GM12878 (cell line): ENCODE data around the gene MAST2. TPM values are rescaled to one million over a fixed set of nuclear protein-coding genes. Genes with fewer than 3 reads are reported as not detected.

Source experiments
- ATAC-seq: fragments of 200-7000 bp; cut with Tn5 transposase; 3 replicates; pipeline ENCODE4 v1.9.1; 2020; ENCODE audit warnings: mild to moderate bottlenecking, moderate library complexity
- BruUV-seq: library from RNA; stranded (reverse); fragments of 400-500 nt; replicated peaks from 2 replicates; lab custom pipeline; 2021; lab: Mats Ljungman, UMichigan
- CTCF ChIA-PET: fragments of 300-600 bp; sonication (Branson Sonifier 250); formaldehyde crosslinking; extraction: SDS; loops from one replicate; lab custom pipeline; 2021; ENCODE audit warnings: inconsistent platforms; lab: Yijun Ruan, JAX
- POLR2A ChIA-PET: fragments of 350-600 bp; formaldehyde crosslinking; extraction: SDS; loops from one replicate; lab custom pipeline; 2021; ENCODE audit warnings: inconsistent platforms; lab: Charles Lee
- RAD21 ChIA-PET: fragments of 300-600 bp; sonication (Branson Sonifier 250); formaldehyde crosslinking; loops from one replicate; lab custom pipeline; 2023; ENCODE audit warnings: antibody characterized with exemption; ENCODE audit not compliant: unreplicated experiment; lab: Charles Lee
- SMC1A ChIA-PET: fragments of 300-600 bp; sonication (Branson Sonifier 250); formaldehyde crosslinking; loops from one replicate; lab custom pipeline; 2023; ENCODE audit not compliant: unreplicated experiment, uncharacterized antibody; lab: Charles Lee
- DNase-seq: peaks from one replicate; pipeline ENCODE4 v3.0.0-alpha.2; 2011; ENCODE audit warnings: low read depth, low spot score
- FAIRE-seq: peaks from 3 replicates; lab custom pipeline; 2011; peaks lifted over from hg19 to GRCh38; lab: Jason Lieb, UNC
- H2AFZ ChIP-seq: 2 replicates; pipeline ENCODE4 v1.6.0; 2011; ENCODE audit warnings: low read depth, low read length, control low read depth; ENCODE audit not compliant: control insufficient read depth
- H3K27ac ChIP-seq: 2 replicates; pipeline ENCODE4 v1.5.1; 2011; ENCODE audit warnings: control low read depth; ENCODE audit not compliant: control insufficient read depth, insufficient read depth
- H3K27me3 ChIP-seq, 2 experiments: replicated peaks in 1 of 2; 2 replicates each; pipeline versions ENCODE4 v1.6.0 to v1.6.1; 2011; ENCODE audit warnings: low read length in 1 of 2; ENCODE audit not compliant: control insufficient read depth in 2 of 2, insufficient read depth in 2 of 2
- H3K36me3 ChIP-seq, 2 experiments: 2 replicates each; pipeline ENCODE4 v1.5.1; 2011; ENCODE audit warnings: low read length in 1 of 2; ENCODE audit not compliant: control insufficient read depth in 2 of 2, insufficient read depth in 2 of 2
- H3K4me1 ChIP-seq: 2 replicates; pipeline ENCODE4 v1.6.1; 2011; ENCODE audit warnings: mild to moderate bottlenecking, low read length, moderate library complexity, mixed read lengths; ENCODE audit not compliant: control insufficient read depth, insufficient read depth
- H3K4me2 ChIP-seq: 2 replicates; pipeline ENCODE4 v1.6.0; 2011; ENCODE audit warnings: control low read depth; ENCODE audit not compliant: control insufficient read depth, insufficient read depth
- H3K4me3 ChIP-seq: fragments of 200-600 bp; sonication (generic); 2 replicates; pipeline ENCODE4 v1.5.1; 2016
- H3K79me2 ChIP-seq: 2 replicates; pipeline ENCODE4 v1.6.0; 2011; ENCODE audit warnings: low read length; ENCODE audit not compliant: control insufficient read depth, insufficient read depth
- H3K9ac ChIP-seq: 2 replicates; pipeline ENCODE4 v1.8.0; 2011; ENCODE audit warnings: low read length, control low read depth, mixed read lengths; ENCODE audit not compliant: control insufficient read depth, insufficient read depth
- H3K9me3 ChIP-seq: replicated peaks from 3 replicates; pipeline ENCODE4 v1.5.1; 2011; ENCODE audit warnings: mild to moderate bottlenecking, low read length; ENCODE audit not compliant: control insufficient read depth, insufficient read depth
- H4K20me1 ChIP-seq: 2 replicates; pipeline ENCODE4 v1.6.0; 2011; ENCODE audit not compliant: control insufficient read depth, insufficient read depth
- CHD1 ChIP-seq: IDR thresholded peaks from 2 replicates; pipeline ENCODE4 v1.6.1; 2012; ENCODE audit warnings: low read depth, low read length, improper control_type of control experiment
- PAX5 ChIP-seq: IDR thresholded peaks from 2 replicates; pipeline ENCODE4 v1.6.1; 2011; ENCODE audit warnings: low read depth, low read length, borderline replicate concordance
- PML ChIP-seq: IDR thresholded peaks from 2 replicates; pipeline ENCODE4 v1.6.1; 2012; ENCODE audit warnings: low read length, inconsistent platforms
- RFX5 ChIP-seq: IDR thresholded peaks from 2 replicates; pipeline ENCODE4 v1.6.1; 2011; ENCODE audit warnings: low read depth, low read length, improper control_type of control experiment
- TCF12 ChIP-seq: IDR thresholded peaks from 2 replicates; pipeline ENCODE4 v1.6.1; 2011; ENCODE audit warnings: low read depth, mild to moderate bottlenecking, low read length
- WRNIP1 ChIP-seq: IDR thresholded peaks from 2 replicates; pipeline ENCODE4 v1.6.1; 2011; ENCODE audit warnings: low read depth, low read length, improper control_type of control experiment, borderline replicate concordance
- WGBS: methylation state at CpG from one replicate; pipeline ENCODE4 v1.1.6; 2016; ENCODE audit warnings: low lambda C conversion rate; ENCODE audit not compliant: insufficient replicate concordance, insufficient coverage; ENCODE audit errors: missing lambda C conversion rate; 5-methylcytosine and 5-hydroxymethylcytosine counted together
- in situ Hi-C: fragments of 300-500 bp; cut with MboI; formaldehyde crosslinking; loops from 9 replicates; pipeline ENCODE4 v1.14.3; 2018; ENCODE audit warnings: mixed read lengths
- intact Hi-C: fragments of 100-400 bp; cut with micrococcal nuclease; formaldehyde crosslinking; loops from one replicate; pipeline ENCODE4 v1.14.2; 2022; ENCODE audit not compliant: unreplicated experiment
- polyA plus RNA-seq, 11 experiments: library from polyadenylated mRNA; depleted of rRNA in 4 of 11; unstranded in 6 of 11; stranded (reverse) in 5 of 11; fragments of >200 nt; fragmentation: Nextera tagmentation in 4 of 11; fragmentation: Illumina TruSeq in 1 of 11; extraction: Ambion mirVana in 4 of 11; extraction: Trizol in 1 of 11; gene quantifications; 1 replicate in 1 of 11; 2 replicates in 10 of 11; pipeline versions ENCODE4 v1.2.1 to v1.2.3, GENCODE V29; 2011 to 2016; ENCODE audit warnings: inconsistent platforms in 2 of 11, missing spikeins in 2 of 11, low read depth in 1 of 11
- total RNA-seq, 4 experiments: library from RNA; depleted of rRNA in 3 of 4; stranded (reverse); fragments of >200 nt in 3 of 4; fragmentation: Illumina TruSeq in 1 of 4; extraction: Trizol in 1 of 4; gene quantifications; 2 replicates each; pipeline versions ENCODE4 v1.2.1 to v1.2.3, GENCODE V29; 2013 to 2021
- TF ChIP-seq, protein P1 (sequence below): fragments of 450-650 bp; formaldehyde crosslinking; IDR thresholded peaks from 2 replicates; pipeline ENCODE4 v1.5.0; 2022; ENCODE audit warnings: mild to moderate bottlenecking, missing genetic modification characterization
- TF ChIP-seq, protein P2 (sequence below): IDR thresholded peaks from 2 replicates; pipeline ENCODE4 v1.6.1; 2012; ENCODE audit warnings: low read depth, low read length, improper control_type of control experiment
- TF ChIP-seq, protein P3 (sequence below): fragments of 450-650 bp; IDR thresholded peaks from 2 replicates; pipeline ENCODE4 v1.6.1; 2018; ENCODE audit warnings: borderline replicate concordance, mild to moderate bottlenecking; ENCODE audit not compliant: partially characterized antibody
- TF ChIP-seq, protein P4 (sequence below): IDR thresholded peaks from 2 replicates; pipeline ENCODE4 v1.6.1; 2011; ENCODE audit warnings: borderline replicate concordance, low read depth, mild to moderate bottlenecking, moderate library complexity, mixed read lengths, low read length; ENCODE audit not compliant: insufficient read depth; ENCODE audit errors: extremely low read length

Gene MAST2
- total and polyA plus RNA-seq, 10 of the 15 experiments (the other 5 are each of a cell fraction or from before 2014, with no cell fraction given) = 1.0 to 28.7 (median 13.8) TPM

DNA sequence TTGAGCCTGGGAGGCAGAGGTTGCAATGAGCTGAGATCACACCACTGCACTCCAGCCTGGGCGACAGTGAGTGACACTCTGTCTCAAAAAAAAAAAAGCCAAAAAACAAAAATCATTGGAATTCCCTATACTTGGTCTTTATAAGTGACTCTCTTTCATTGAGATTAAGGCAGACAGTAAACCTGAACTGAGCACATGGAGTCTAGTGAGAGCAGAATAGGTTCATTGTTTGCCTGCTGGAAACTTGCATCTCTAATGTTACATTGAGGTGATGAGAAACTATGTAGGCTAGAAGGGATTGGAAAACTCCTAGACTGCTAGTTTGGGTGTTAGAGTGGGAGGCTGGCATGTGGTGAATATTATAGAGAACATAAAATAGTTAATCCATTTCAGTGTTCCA, 25.4 kb downstream of the MAST2 start (continued):
- TF ChIP-seq, protein P1, sequence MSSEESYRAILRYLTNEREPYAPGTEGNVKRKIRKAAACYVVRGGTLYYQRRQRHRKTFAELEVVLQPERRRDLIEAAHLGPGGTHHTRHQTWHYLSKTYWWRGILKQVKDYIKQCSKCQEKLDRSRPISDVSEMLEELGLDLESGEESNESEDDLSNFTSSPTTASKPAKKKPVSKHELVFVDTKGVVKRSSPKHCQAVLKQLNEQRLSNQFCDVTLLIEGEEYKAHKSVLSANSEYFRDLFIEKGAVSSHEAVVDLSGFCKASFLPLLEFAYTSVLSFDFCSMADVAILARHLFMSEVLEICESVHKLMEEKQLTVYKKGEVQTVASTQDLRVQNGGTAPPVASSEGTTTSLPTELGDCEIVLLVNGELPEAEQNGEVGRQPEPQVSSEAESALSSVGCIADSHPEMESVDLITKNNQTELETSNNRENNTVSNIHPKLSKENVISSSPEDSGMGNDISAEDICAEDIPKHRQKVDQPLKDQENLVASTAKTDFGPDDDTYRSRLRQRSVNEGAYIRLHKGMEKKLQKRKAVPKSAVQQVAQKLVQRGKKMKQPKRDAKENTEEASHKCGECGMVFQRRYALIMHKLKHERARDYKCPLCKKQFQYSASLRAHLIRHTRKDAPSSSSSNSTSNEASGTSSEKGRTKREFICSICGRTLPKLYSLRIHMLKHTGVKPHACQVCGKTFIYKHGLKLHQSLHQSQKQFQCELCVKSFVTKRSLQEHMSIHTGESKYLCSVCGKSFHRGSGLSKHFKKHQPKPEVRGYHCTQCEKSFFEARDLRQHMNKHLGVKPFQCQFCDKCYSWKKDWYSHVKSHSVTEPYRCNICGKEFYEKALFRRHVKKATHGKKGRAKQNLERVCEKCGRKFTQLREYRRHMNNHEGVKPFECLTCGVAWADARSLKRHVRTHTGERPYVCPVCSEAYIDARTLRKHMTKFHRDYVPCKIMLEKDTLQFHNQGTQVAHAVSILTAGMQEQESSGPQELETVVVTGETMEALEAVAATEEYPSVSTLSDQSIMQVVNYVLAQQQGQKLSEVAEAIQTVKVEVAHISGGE = no peak
- TF ChIP-seq, protein P2, sequence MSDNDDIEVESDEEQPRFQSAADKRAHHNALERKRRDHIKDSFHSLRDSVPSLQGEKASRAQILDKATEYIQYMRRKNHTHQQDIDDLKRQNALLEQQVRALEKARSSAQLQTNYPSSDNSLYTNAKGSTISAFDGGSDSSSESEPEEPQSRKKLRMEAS = no peak
- TF ChIP-seq CHD1 (no peak), RFX5 (no peak), TCF12 (no peak)
- TF ChIP-seq, protein P3, sequence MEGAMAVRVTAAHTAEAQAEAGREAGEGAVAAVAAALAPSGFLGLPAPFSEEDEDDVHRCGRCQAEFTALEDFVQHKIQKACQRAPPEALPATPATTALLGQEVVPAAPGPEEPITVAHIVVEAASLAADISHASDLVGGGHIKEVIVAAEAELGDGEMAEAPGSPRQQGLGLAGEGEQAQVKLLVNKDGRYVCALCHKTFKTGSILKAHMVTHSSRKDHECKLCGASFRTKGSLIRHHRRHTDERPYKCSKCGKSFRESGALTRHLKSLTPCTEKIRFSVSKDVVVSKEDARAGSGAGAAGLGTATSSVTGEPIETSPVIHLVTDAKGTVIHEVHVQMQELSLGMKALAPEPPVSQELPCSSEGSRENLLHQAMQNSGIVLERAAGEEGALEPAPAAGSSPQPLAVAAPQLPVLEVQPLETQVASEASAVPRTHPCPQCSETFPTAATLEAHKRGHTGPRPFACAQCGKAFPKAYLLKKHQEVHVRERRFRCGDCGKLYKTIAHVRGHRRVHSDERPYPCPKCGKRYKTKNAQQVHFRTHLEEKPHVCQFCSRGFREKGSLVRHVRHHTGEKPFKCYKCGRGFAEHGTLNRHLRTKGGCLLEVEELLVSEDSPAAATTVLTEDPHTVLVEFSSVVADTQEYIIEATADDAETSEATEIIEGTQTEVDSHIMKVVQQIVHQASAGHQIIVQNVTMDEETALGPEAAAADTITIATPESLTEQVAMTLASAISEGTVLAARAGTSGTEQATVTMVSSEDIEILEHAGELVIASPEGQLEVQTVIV = no peak

DNA sequence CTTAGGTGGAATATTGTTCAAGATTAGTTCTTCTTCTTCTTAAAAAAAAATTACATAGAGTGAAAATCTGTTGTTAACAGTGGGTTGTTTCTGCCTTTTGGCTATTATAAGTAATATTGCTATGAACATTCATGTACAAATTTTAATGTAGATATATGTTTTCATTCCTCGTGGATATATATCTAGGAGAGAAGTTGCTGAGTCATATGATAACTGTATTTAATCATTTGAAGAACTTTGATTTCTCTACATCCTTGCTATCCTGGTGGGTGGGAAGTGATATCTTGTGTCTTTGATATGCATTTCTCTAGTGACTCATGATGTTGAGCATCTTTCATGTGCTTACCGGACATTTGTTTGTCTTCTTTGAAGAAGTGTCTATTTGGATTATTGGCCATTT, 29.9 kb downstream of the MAST2 start:
- H3K79me2 ChIP-seq = peaks cover 2% of the 10 kb centered on the region; the same call in 1 of the 2 replicates
- 50% methylated on average over 2 of the region's 2 CpGs for WGBS
- CTCF ChIA-PET = no interaction called here
- SMC1A ChIA-PET = interaction anchor here (1.2 kb wide), 1 partner anchor 11 kb away, joined by 3 read pairs; no protein-coding TSS in a partner anchor
- no peaks in the 10 kb centered on the region for H3K9me3 ChIP-seq
- H4K20me1 ChIP-seq = no peaks in the 10 kb centered on the region
- H2AFZ ChIP-seq = no peak overlapping the region
- H3K36me3 ChIP-seq = peaks cover 2 to 6% of the 10 kb centered on the region in 2 experiments; a peak in 3 of 4 replicates
- FAIRE-seq (no peak), ATAC-seq (no peak), DNase-seq (no peak)
- POLR2A ChIA-PET = interaction anchor here (0.7 kb wide), 1 partner anchor 1090 kb away, joined by 3 read pairs; no protein-coding TSS in a partner anchor
- intact Hi-C loops = no loop called here
- H3K4me2 ChIP-seq = no peak overlapping the region
- no peaks in the 10 kb centered on the region for H3K27me3 ChIP-seq
- no peak overlapping the region for H3K4me3 ChIP-seq
- RAD21 ChIA-PET = no interaction called here
- H3K4me1 ChIP-seq = peaks cover 18% of the 10 kb centered on the region
- no TSS peak for BruUV-seq
- H3K27ac ChIP-seq = no peak overlapping the region
- H3K9ac ChIP-seq = no peak overlapping the region
- in situ Hi-C loops = no loop called here
- TF ChIP-seq, protein P4, sequence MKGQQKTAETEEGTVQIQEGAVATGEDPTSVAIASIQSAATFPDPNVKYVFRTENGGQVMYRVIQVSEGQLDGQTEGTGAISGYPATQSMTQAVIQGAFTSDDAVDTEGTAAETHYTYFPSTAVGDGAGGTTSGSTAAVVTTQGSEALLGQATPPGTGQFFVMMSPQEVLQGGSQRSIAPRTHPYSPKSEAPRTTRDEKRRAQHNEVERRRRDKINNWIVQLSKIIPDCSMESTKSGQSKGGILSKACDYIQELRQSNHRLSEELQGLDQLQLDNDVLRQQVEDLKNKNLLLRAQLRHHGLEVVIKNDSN = no peak
- TF ChIP-seq WRNIP1 (no peak), CHD1 (no peak), PML (no peak), PAX5 (no peak)
- TF ChIP-seq, protein P3 = no peak
